HG03139 (cell line): ENCODE data around the gene ELOVL6.
A peak's percentile ranks its signal among the peaks of the same experiment; 100 is the strongest.

ENCODE experiments used
- ATAC-seq: cut with Tn5 transposase; IDR thresholded peaks from one replicate; pipeline ENCODE4 v1.9.1; 2021; ENCODE audit not compliant: unreplicated experiment

Gene ELOVL6

DNA sequence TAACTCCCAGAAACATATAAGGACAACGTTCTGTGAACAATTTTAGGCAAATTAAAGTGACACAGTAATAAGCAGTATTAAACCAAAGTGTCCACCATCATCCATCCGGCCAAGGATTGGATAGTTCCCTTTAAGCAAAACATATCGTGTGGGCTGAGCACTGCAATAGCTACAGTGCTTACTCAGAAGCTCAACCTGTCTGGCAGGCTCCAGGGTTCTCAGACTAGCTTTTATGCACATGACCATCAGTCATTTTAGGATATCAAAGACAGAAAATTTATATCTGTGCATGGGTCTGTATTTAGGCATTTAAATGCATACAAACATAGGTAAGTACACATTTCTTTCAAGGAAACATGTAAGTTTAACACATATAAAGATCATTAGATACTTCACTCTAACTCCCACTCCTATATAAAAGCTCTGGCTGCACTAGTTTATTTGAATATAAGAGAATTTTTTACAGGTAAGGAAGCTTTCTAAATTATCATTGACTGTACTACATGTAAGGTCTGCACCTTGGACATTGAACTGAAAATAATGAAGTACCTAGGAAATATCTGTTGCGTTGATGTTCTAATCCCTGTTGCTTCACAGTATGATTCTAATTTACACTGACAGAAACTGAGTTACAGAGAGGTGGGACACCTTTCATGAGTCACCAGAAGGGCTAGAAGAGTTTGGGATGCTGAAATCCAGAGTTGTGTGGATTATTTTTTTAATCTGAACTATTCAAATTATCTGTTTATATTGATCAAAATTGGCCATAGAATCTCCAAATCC, 67.6 kb downstream of the ELOVL6 start:
- no peak for ATAC-seq

DNA sequence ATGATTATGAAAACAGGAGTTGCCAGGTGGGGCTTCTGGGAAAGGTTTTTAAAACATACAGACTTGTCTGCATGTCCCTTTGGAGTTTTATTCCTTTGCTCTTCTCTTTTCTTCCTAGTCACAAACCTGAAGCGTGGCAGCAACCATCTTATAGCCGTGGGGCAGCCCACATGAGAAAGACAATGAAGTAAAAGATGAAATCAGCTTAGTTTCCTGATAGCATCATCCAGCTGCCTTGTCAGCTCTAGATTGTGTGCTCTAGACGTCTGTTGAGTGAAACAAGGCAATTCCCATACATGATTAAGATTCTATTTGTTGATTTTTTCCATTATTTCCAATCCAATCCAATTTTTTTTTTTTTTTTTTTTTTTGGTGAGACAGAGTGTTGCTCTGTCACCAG, 68.9 kb downstream of the ELOVL6 start:
- ATAC-seq, result no peak

DNA sequence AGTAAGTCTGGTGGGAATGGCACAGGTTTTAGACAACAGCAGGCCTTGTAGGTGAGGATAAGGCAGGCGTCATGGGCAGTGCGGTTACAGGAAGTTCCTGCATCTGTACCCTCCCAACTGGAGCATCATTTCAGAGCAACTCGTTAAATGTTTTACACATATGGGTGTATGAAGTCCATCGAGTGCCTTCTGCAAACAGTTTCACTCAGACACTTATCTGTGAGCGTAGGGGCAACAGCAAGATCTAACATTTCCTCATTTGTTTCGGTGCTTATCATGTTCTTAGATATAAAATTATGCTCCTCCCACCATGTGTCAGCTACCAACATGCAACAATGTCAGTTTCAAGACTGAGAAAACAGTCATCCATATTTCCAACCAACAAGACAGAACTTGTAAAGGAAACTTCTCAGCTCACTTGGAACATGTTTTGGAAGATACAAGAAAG, 69.9 kb downstream of the ELOVL6 start:
- no peak for ATAC-seq

DNA sequence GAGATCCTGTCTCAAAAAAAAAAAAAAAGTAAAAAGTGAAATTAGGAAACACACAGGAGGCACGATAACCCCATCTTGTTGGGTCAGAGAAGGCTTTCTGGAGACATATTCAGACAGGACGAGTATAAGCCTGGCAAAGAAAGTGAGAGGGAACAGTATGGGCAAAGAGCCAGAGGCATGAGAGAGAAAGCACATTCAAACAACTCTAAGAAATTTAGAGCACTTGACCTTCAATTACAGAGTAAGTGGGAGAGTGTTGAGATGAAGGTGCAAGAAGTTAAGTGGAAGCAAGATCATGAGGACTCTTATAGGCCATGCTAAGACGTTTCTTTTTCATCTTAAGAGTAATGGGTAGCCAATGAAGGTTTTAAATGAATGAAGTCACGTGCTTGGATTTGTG, 70.4 kb downstream of the ELOVL6 start:
- no peak for ATAC-seq

DNA sequence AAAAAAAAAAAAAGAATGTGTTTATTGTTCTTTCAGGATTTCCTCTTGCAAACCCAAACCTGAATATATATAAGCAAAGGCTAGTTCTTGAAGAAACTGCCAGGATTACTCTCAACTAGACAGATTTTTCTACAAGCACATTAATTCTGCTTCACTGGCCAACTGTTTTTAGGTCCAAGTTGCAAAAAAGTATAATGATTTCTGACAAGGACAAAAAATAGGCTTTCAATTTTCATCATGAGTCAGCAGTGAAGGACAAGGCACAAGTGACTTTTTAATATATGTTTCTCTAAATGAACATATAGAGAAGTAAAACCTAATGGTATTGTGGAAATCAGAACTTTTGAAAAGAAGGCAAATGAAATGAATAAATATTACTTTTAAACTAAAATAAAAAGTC, 73.7 kb downstream of the ELOVL6 start:
- peak; percentile 64 for ATAC-seq

DNA sequence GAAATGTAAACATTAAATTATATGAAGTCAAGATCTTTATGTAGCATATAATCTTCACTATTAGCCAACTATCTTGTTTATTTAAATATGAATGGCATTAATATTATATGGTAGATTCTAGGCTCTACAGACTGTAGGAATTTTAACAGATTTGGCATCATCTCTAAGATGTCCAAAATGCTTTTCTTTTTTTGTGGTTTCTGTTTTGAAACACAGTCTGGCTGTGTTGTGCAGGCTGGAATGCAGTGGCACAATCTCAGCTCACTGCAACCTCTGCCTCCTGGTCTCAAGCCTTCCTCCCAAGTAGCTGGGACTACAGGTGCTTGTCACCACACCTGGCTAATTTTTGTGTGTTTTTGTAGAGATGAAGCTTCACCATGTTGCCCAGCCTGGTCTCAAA, 76.2 kb downstream of the ELOVL6 start:
- ATAC-seq, result no peak

DNA sequence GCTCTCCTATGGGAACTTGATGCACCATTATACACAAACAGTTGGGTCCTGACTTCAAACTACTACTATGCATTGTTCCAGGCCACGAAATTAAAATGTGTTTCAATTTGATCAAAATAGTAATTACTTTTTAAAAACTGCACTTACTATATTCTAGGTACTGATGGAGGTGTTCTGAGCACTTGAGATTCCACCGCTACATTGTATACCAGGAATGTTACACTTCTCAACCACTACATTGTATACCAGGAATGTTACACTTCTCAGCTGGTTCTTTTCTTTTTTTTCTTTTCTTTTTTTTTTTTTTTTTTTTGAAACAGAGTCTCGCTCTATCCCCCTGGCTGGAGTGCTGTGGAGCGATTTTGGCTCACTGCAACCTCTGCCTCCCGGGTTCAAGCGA, 77.9 kb downstream of the ELOVL6 start:
- no peak for ATAC-seq

DNA sequence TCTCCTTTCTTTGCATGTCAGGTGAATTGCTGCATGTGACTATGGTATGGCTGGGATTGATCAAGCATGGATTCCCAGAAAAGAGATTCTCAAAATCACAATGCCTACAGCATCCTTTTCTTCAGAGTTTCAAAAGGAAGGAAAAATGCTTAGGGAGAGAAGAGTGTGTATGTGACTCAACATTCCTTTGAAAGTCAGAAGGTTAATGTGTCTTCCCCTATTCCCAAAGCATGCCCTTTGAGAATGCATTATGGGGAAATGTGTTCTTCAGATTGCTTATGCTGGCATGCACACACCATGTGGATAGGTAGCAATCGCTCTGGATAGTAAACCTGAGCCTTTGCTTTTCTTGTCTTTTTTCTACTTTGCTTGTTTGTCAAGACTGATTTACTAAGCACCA, 78.5 kb downstream of the ELOVL6 start:
- ATAC-seq, result no peak

DNA sequence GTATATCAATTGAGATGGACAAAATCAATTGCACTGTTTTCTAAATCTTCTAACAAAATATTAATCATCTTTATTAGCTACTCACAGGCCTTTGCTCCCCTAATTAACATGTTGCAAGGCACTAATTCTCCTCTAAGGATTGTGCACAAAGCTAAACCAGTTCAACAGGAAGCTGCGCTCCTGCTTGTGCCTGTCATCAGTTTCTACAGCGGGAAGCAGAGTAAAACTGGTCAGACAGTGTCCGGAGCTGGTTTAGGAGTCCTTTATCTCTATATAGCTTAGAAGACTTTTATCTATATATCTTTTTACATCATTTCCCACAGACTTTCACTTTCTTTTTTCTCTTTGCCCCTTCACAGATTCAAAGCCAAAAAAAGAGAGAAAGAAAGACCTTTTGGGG, 79.1 kb downstream of the ELOVL6 start:
- no peak for ATAC-seq

DNA sequence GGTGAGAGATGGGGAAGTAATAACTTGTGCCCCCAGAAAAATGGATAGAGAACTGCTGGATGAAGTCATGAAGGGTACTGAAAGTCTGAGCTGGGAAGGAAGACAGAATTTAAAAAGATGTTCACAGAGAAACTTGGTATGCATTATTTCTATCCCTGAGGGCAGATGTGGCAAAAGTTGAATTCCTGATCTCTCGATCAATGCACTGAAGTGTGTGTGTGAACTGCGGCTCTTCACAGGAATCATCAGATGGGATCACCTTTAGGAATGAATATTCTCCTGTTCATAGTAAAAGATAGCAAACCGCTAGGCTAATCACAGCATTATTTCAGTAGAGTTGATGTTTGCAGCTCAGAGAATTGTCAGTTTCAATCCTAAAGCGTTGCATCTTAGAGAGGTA, 86.4 kb downstream of the ELOVL6 start:
- no peak for ATAC-seq

DNA sequence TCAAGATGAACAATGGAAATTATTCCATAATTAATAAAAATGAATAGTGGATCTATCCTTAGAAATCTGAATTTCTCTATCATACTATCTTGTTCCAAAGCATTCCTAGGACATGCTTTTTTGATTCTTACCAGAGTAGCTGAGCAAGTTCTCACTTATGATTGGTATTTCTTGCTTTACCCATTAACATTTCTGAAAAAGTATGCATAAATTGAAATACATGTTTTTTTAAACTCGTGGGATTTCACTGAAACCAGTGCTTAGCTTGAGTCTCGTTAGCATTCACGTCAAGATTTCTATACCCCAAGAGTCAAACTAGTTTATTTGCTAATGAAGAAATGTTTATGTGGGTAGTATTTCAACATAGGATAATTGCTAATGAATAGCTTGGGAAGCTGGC, 89.0 kb downstream of the ELOVL6 start:
- no peak for ATAC-seq

DNA sequence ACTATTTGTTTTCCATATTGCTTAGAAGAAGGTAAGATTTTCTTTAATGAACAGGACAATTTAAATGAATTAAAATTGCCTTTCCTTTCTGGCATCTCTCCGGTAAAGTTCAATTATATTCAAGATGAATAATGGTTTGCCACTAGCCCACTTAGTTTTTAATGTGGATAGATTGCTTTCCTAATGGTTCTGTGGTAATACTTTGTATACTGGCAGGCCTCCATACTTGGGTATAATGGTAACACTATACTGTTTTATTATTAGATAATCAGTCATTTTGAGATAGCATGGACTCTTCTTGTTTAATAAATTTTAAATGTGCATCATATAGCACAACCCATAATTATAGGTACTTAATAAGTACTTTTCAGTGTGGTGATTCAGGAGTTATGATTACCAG, 89.5 kb downstream of the ELOVL6 start:
- ATAC-seq, result no peak

DNA sequence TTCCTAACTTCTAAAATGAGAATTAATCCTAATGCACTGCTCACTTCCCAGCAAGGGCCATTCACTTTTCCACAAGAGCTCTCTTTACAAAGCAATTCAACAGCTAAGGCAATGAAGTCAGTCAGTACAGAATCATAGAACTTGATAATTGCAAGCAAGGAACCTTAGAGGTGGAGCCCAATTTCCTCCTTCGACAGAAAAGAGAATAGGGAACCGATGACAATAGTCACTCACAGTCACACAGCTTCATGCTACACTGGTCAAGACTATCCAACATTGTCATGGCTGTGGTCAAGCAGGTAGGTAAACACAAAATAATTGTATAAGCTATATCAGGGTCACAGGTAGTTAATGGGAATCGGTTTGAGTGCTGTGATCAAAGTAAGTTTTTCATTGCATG, 90.0 kb downstream of the ELOVL6 start:
- ATAC-seq, result peak; percentile 89

DNA sequence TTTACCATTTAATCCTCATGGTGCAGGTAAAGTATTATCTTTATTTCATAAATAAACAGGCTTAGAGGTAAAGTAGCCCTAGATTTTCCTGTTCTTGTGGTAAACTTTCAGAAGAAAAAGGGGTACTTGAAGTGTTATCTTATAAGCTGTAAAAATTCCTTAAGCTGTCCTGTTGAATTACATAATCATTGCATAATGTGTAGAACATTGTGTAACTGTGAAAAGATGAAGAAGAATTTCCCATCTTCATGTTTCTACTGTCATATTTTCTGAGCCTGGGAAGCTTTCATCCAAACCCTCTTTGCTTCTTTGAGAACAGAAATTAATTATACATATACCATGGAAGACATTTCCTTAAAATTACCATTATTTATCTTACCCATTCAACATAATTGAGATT, 90.5 kb downstream of the ELOVL6 start:
- ATAC-seq, result no peak

DNA sequence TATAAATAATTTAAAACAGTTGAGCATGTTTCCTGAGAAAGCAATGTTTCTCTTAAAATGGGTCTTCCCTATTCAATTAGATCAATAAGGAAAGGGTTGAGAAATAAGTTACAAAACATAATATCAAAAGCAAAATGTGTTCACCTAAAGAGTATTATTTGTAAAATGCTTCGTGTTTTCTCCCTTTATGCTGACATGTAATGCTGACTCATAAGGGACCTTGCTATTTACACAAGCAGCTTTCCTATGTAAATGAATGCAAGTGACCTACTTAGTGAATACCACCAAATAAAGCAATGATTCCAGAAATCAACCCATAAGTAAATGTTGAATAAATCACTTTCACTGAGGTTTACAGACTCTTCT, 91.5 kb downstream of the ELOVL6 start:
- ATAC-seq, result peak; percentile 44

DNA sequence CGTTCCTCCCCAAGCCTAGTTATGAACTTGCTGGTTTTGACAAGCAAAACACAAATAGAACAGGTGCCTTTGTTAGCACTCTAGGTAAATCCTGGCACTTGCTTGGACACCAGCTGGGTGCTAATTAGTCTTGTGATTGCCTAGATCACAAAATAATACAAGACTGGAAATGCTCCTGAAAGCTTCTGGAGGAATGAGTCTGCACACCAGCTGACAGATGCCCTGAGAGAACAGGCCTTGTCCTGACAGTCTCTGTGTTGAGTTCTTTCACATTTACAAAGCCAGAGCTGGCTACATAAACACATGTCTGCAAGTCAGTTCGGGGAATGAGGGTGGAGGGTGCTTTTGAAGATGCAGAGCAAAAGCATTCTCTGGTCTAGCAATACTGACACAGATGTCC, 93.8 kb downstream of the ELOVL6 start:
- ATAC-seq, result no peak

DNA sequence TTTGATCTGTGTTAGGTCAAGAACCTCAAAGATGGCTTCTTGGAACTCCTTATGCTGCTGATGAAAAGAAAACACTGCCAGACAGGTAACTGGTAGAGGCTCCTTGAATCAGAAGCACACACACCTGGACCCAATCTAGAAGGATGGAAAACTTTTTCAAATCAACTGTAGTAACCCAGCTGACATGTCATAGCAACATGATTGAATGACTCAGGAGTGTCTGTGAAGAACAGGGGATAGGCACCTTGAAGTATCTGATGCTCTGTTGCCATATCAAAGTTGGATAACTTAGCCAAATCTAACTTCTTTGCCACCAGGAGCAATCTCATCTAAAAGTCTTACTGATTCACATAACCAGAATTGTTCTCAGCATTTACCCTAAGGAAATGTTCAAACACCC, 98.8 kb downstream of the ELOVL6 start:
- ATAC-seq, result no peak

DNA sequence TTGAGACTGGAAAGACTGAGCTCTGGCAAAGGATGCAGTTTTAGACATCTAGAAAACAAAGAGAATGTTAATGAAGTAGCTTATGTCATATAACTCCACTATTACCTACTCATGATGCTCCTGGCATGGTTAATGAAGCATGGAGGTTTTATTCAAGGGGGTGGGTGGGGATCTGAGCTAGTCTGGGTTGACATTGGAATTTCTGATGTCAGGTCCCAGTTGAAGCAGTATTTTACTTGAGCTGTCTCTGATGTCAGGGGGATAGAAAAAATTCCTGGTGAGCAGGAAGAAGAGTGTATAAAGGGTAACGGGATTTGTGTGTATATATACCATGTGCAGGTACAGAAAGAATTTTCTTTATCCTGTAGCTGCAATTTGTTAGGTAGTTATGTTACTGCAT, 102.0 kb downstream of the ELOVL6 start:
- ATAC-seq, result no peak

DNA sequence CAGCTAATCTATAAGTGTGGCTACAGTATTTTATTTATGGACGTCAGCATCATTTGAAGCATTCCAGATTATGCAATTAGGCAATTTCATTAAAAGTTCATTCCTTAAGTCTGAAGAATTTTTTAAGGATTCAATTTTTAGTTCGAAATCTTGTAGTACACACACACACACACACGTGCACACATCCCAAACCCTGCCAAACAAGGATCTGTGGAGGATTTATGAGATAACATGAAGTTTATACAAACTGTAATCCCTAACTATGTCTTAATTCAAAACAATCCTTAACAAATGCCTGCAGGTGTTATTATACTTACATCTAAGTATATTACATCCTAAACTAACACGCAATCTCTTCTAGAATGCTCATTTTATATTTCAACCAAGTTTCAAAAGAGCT, 105.8 kb downstream of the ELOVL6 start:
- ATAC-seq, result no peak

DNA sequence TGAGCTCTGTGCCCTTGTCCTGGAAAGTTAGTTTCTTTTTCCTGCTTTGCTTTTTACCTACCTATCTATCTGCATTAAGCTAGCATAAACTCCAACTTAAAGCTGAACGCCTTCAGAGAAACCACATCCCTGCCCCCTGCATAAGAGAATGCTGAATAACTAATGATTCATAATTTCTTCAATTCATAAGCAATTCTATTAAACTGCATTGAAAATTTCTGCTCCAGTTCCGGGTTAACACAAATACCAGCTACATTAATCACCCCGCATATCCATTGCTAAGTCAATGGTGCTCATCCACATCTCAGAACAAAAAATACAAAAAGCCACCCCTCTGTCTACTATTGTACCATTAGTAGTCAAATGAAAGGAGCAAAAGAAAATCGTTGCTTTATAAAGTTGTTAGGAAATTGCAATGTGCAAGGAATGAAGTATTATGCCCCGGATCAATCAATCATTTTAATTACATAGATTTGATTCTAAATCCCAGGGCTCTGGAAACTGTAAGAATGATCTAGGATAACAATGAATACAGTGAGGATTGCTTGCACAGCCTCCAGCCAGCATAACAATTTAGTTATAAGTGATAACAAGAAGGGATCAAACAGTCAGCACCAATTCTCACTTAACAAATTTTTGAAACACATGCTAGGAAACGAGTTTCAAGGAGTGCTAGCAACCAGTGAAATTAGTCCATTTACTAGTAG, 106.8 kb downstream of the ELOVL6 start:
- ATAC-seq, result no peak

DNA sequence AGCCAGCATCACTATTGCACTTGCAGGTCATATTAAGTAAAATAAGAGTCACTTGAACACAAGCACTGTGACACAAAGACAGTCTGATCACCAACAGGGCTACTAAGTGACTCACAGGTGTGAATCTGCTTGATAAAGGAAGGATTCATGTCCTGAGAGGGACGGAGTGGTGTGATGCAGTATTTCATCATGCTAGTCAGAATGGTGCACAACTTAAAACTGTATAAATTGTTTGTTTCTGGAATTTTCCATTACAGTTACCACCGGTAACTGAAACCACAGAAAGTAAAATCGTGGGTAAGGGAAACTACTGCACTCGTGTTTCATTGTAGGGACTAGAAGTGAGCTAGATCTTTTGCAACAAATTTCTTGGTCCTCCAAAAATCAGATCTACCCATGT, 109.7 kb downstream of the ELOVL6 start:
- no peak for ATAC-seq

DNA sequence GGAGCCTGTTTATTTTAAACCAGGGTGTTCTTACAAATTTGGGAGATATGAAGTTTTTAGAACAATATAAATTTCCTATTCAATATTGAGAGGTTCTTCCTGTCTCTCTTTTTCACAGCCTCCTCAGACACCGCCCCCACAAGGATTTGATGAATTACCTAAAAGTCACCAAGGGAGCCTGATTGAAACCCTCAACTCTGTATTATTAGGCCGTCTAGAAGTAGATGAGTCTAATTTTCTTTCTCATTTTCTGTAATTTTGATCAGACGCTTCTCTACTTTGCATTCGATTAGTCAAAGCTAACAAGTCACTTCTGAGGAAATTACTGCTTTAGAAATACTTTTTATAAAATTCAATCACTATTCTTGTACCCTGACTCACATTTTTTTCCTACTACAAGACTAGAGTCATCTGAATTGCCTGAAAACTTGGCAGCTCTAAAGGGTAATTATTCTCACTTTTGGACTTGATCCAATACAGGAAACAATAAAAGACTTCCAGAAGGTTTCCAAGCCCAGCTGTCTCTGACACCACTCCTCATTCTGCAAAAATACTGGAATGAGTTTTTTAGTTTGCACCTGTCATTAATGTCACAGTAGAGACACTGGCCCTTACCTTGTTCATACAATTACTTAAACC, 111.2 kb downstream of the ELOVL6 start:
- no peak for ATAC-seq
